ENCODE data around the gene HOXD11.

DNA sequence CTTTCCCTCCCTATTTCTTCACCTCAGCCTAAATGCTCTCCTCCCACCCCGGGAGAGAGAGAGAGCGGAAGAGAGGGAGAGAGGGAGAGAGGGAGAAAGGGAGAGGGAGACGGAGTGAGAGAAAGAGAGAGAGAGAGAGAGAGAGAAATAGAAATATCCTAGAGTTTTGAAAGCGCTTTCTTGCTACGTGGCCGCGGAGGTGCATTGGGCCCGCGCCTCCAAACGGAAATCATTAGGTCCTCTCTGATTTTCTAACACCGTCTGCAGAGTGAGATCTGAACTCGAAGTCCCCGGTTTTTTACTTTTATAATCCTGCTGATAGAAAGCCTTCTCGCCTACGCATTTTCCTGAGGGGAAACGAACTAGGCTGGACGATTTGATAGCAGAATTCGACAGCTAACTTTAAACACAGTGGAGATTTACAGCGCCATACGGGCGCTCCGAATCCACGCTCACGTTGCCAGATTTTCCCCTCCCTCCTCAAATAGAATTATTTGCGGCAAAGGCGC lies 22.4 kb upstream of the HOXD11 start:
- TF ChIP-seq POLR2AphosphoS5 (IDR thresholded peaks at IDR 0.05): no peak
- TF ChIP-seq, protein P1, sequence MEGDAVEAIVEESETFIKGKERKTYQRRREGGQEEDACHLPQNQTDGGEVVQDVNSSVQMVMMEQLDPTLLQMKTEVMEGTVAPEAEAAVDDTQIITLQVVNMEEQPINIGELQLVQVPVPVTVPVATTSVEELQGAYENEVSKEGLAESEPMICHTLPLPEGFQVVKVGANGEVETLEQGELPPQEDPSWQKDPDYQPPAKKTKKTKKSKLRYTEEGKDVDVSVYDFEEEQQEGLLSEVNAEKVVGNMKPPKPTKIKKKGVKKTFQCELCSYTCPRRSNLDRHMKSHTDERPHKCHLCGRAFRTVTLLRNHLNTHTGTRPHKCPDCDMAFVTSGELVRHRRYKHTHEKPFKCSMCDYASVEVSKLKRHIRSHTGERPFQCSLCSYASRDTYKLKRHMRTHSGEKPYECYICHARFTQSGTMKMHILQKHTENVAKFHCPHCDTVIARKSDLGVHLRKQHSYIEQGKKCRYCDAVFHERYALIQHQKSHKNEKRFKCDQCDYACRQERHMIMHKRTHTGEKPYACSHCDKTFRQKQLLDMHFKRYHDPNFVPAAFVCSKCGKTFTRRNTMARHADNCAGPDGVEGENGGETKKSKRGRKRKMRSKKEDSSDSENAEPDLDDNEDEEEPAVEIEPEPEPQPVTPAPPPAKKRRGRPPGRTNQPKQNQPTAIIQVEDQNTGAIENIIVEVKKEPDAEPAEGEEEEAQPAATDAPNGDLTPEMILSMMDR (IDR thresholded peaks at IDR 0.05): no peak
- TF ChIP-seq EP300 (IDR thresholded peaks at IDR 0.05): no peak
